Mononuclear cell (primary cell): ENCODE results near the gene NCF4. TPM values are rescaled to one million over a fixed set of nuclear protein-coding genes. Genes with fewer than 3 reads are reported as not detected.

Experiments
- H3K27me3 ChIP-seq: 2 replicates; pipeline ENCODE4 v1.6.0; 2011; ENCODE audit warnings: low read length, control low read depth; ENCODE audit not compliant: insufficient read depth
- H3K4me1 ChIP-seq: 2 replicates; pipeline ENCODE4 v1.5.1; 2011; ENCODE audit warnings: mild to moderate bottlenecking, low read length, control low read depth; ENCODE audit not compliant: insufficient read depth
- H3K4me3 ChIP-seq: 2 replicates; pipeline ENCODE4 v1.5.1; 2011; ENCODE audit warnings: mild to moderate bottlenecking, low read length, moderate library complexity
- H3K9me3 ChIP-seq: 2 replicates; pipeline ENCODE4 v1.5.1; 2011; ENCODE audit warnings: low read depth, mild to moderate bottlenecking, control low read depth, low read length
- total RNA-seq: library from RNA; depleted of rRNA; stranded (reverse); fragments of >200 nt; gene quantifications from one replicate; pipeline ENCODE4 v1.2.3, GENCODE V29; 2012

NCF4 gene
- total RNA-seq, 1 donor = 22.8 TPM

- Histone ChIP-seq H3K27me3 (no peaks in the 10 kb centered on the region), H3K9me3 (peaks cover 6% of the 10 kb centered on the region), H3K4me3 (no peak overlapping the region), H3K4me1 (peaks cover 23% of the 10 kb centered on the region)
Measured at GRCh38 chr22:36887162-36887561, 26.4 kb downstream of the NCF4 start.

GRCh38 chr22:36891646-36892045 lies 30.8 kb downstream of the NCF4 start:
- peaks cover 5% of the 10 kb centered on the region for H3K4me1 ChIP-seq

GRCh38 chr22:36892292-36892691 lies 31.5 kb downstream of the NCF4 start:
- H3K4me3 ChIP-seq = no peak overlapping the region
- H3K4me1 ChIP-seq = peaks cover 5% of the 10 kb centered on the region
- H3K9me3 ChIP-seq = no peaks in the 10 kb centered on the region
- H3K27me3 ChIP-seq = no peaks in the 10 kb centered on the region

More at GRCh38 chr22:36891646-36892045, 30.8 kb downstream of the NCF4 start:
- Histone ChIP-seq H3K9me3 (no peaks in the 10 kb centered on the region), H3K27me3 (no peaks in the 10 kb centered on the region), H3K4me3 (no peak overlapping the region)

GRCh38 chr22:36893262-36893661 lies 32.5 kb downstream of the NCF4 start:
- Histone ChIP-seq H3K4me1 (peaks cover 9% of the 10 kb centered on the region), H3K4me3 (no peak overlapping the region), H3K27me3 (no peaks in the 10 kb centered on the region), H3K9me3 (no peaks in the 10 kb centered on the region)

- H3K4me1 ChIP-seq = peaks cover 9% of the 10 kb centered on the region
- no peaks in the 10 kb centered on the region for H3K27me3 ChIP-seq
- no peaks in the 10 kb centered on the region for H3K9me3 ChIP-seq
- H3K4me3 ChIP-seq = no peak overlapping the region
Measured at GRCh38 chr22:36894266-36894665, 33.5 kb downstream of the NCF4 start.

- Histone ChIP-seq H3K9me3 (no peaks in the 10 kb centered on the region), H3K27me3 (no peaks in the 10 kb centered on the region), H3K4me1 (peaks cover 32% of the 10 kb centered on the region), H3K4me3 (no peak overlapping the region)
Measured at GRCh38 chr22:36897611-36898010, 36.8 kb downstream of the NCF4 start.

- peaks cover 38% of the 10 kb centered on the region for H3K4me1 ChIP-seq
- H3K4me3 ChIP-seq = no peak overlapping the region
- H3K9me3 ChIP-seq = no peaks in the 10 kb centered on the region
- no peaks in the 10 kb centered on the region for H3K27me3 ChIP-seq
Measured at GRCh38 chr22:36898690-36899089, 37.9 kb downstream of the NCF4 start.

GRCh38 chr22:36899498-36899897 lies 38.7 kb downstream of the NCF4 start:
- no peaks in the 10 kb centered on the region for H3K9me3 ChIP-seq
- no peaks in the 10 kb centered on the region for H3K27me3 ChIP-seq
- no peak overlapping the region for H3K4me3 ChIP-seq
- peaks cover 34% of the 10 kb centered on the region for H3K4me1 ChIP-seq

GRCh38 chr22:36900225-36900624 lies 39.4 kb downstream of the NCF4 start:
- Histone ChIP-seq H3K4me3 (no peak overlapping the region), H3K27me3 (no peaks in the 10 kb centered on the region), H3K9me3 (no peaks in the 10 kb centered on the region), H3K4me1 (peaks cover 33% of the 10 kb centered on the region)

- H3K9me3 ChIP-seq = no peaks in the 10 kb centered on the region
- H3K4me1 ChIP-seq = peaks cover 33% of the 10 kb centered on the region
- no peaks in the 10 kb centered on the region for H3K27me3 ChIP-seq
- H3K4me3 ChIP-seq = no peak overlapping the region
Measured at GRCh38 chr22:36900880-36901279, 40.1 kb downstream of the NCF4 start.

GRCh38 chr22:36901411-36902142 lies 40.8 kb downstream of the NCF4 start:
- H3K9me3 ChIP-seq = no peaks in the 10 kb centered on the region
- H3K4me1 ChIP-seq = peaks cover 33% of the 10 kb centered on the region
- no peaks in the 10 kb centered on the region for H3K27me3 ChIP-seq
- H3K4me3 ChIP-seq = no peak overlapping the region

GRCh38 chr22:36902143-36902926 lies 41.5 kb downstream of the NCF4 start:
- Histone ChIP-seq H3K4me3 (no peak overlapping the region), H3K9me3 (no peaks in the 10 kb centered on the region)

GRCh38 chr22:36904260-36904880 lies 43.6 kb downstream of the NCF4 start:
- Histone ChIP-seq H3K9me3 (no peaks in the 10 kb centered on the region), H3K4me1 (peaks cover 29% of the 10 kb centered on the region)

More at GRCh38 chr22:36902143-36902926, 41.5 kb downstream of the NCF4 start:
- Histone ChIP-seq H3K4me1 (peaks cover 33% of the 10 kb centered on the region), H3K27me3 (no peaks in the 10 kb centered on the region)

GRCh38 chr22:36907253-36908195 lies 46.7 kb downstream of the NCF4 start:
- no peaks in the 10 kb centered on the region for H3K9me3 ChIP-seq
- no peaks in the 10 kb centered on the region for H3K27me3 ChIP-seq
- peaks cover 15% of the 10 kb centered on the region for H3K4me1 ChIP-seq
- no peak overlapping the region for H3K4me3 ChIP-seq

More at GRCh38 chr22:36904260-36904880, 43.6 kb downstream of the NCF4 start:
- H3K27me3 ChIP-seq = no peaks in the 10 kb centered on the region
- no peak overlapping the region for H3K4me3 ChIP-seq
